Measurements from ENCODE around the gene ZNF417. TPM values are rescaled to one million over a fixed set of nuclear protein-coding genes. Genes with fewer than 3 reads are reported as not detected.

Gene ZNF417
- total and polyA plus RNA-seq, 9 of the 15 experiments (the other 6 are each of a cell fraction or from before 2014, with no cell fraction given): 0.35 to 7.2 (median 3.2) TPM

- peak; percentile 53 for TF ChIP-seq PRDM10 (IDR thresholded peaks at IDR 0.05; ENCODE audit: partially characterized antibody)
- TF ChIP-seq, protein P1, sequence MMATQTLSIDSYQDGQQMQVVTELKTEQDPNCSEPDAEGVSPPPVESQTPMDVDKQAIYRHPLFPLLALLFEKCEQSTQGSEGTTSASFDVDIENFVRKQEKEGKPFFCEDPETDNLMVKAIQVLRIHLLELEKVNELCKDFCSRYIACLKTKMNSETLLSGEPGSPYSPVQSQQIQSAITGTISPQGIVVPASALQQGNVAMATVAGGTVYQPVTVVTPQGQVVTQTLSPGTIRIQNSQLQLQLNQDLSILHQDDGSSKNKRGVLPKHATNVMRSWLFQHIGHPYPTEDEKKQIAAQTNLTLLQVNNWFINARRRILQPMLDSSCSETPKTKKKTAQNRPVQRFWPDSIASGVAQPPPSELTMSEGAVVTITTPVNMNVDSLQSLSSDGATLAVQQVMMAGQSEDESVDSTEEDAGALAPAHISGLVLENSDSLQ (IDR thresholded peaks at IDR 0.05): peak; percentile 96
- peak in 1 of 2 experiments; percentile 54; a peak in 1 of 4 replicates for TF ChIP-seq SIX5 (IDR thresholded peaks at IDR 0.05; ENCODE audit: borderline replicate concordance in 1 of 2, insufficient read depth in 1 of 2, low read depth in 1 of 2, low read length in 2 of 2)
- no peak for TF ChIP-seq ZNF184 (CRISPR knock-in tag; IDR thresholded peaks at IDR 0.05)
- TF ChIP-seq PHF8 (IDR thresholded peaks at IDR 0.05; ENCODE audit: borderline replicate concordance, low read length): peak; percentile 29; the same call in 1 of the 2 replicates
- TF ChIP-seq ZFP91 (CRISPR knock-in tag; IDR thresholded peaks at IDR 0.05): no peak
- TF ChIP-seq GTF2F1 (IDR thresholded peaks at IDR 0.05; ENCODE audit: low read depth, low read length): no peak
- TF ChIP-seq CXXC5 (CRISPR knock-in tag; IDR thresholded peaks at IDR 0.05): peak; percentile 76
- no peak for TF ChIP-seq SAFB2 (IDR thresholded peaks at IDR 0.05; ENCODE audit: borderline replicate concordance, low read depth, low read length, severe bottlenecking)
- TF ChIP-seq ZNF143 (CRISPR knock-in tag; IDR thresholded peaks at IDR 0.05): peak; percentile 67; the same call in 1 of the 2 replicates
- TF ChIP-seq, protein P2, sequence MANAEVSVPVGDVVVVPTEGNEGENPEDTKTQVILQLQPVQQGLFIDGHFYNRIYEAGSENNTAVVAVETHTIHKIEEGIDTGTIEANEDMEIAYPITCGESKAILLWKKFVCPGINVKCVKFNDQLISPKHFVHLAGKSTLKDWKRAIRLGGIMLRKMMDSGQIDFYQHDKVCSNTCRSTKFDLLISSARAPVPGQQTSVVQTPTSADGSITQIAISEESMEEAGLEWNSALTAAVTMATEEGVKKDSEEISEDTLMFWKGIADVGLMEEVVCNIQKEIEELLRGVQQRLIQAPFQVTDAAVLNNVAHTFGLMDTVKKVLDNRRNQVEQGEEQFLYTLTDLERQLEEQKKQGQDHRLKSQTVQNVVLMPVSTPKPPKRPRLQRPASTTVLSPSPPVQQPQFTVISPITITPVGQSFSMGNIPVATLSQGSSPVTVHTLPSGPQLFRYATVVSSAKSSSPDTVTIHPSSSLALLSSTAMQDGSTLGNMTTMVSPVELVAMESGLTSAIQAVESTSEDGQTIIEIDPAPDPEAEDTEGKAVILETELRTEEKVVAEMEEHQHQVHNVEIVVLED (CRISPR knock-in tag; IDR thresholded peaks at IDR 0.05): peak; percentile 89
- TF ChIP-seq ESRRA (IDR thresholded peaks at IDR 0.05; ENCODE audit: borderline replicate concordance, low read depth): no peak
Observed at GRCh38 chr19:57934820-57935665, 18.7 kb upstream of the ZNF417 start, which contains the start of gene ZNF418 (continued).

Measured in K562 (cell line).